ENCODE data around the gene OGFR.
A peak's percentile ranks its signal among the peaks of the same experiment; 100 is the strongest.

Gene OGFR

DNA sequence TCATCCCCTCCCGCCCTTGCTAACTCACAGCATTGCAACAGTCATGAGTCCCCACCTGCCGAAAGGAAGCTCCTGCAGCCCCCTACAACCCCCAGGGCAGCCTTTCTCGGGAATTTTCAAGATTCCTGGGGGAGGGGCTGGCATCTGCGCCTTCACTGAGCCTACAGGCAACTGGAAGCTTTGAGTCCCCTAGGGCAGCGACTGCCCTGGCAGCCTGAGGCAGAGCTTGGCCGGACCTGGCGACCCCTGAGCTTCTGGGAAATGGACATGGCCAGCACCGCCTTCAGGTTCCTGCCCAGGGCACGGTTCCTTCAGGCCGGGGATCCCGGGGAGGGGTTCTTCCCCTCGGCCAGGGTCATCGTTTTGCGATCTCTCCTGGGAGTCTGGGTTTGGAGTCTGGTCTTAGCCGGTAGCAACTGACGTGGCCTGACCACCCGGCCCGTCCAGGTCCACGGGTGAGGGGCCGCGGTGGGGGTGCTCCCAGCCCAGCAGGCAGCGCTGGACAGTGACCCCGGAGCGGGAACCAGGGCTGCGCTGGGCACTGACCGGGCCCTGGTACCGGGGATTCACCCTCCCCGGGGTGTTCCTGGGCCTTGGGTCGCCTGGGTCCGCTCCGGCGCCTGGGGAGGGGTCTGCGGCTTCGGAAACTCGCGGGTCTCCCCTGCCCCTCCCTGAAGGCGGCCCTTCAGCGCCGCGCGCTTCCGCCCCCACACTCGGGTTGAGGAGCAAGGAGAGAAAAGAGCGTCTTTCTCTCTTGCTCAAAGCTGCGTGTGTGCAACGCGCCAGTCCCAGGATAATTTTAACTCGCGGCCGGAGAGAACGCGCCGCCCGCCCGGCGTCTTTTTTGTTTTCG, 11.6 kb downstream of the OGFR start:
- DNase-seq = no peak

DNA sequence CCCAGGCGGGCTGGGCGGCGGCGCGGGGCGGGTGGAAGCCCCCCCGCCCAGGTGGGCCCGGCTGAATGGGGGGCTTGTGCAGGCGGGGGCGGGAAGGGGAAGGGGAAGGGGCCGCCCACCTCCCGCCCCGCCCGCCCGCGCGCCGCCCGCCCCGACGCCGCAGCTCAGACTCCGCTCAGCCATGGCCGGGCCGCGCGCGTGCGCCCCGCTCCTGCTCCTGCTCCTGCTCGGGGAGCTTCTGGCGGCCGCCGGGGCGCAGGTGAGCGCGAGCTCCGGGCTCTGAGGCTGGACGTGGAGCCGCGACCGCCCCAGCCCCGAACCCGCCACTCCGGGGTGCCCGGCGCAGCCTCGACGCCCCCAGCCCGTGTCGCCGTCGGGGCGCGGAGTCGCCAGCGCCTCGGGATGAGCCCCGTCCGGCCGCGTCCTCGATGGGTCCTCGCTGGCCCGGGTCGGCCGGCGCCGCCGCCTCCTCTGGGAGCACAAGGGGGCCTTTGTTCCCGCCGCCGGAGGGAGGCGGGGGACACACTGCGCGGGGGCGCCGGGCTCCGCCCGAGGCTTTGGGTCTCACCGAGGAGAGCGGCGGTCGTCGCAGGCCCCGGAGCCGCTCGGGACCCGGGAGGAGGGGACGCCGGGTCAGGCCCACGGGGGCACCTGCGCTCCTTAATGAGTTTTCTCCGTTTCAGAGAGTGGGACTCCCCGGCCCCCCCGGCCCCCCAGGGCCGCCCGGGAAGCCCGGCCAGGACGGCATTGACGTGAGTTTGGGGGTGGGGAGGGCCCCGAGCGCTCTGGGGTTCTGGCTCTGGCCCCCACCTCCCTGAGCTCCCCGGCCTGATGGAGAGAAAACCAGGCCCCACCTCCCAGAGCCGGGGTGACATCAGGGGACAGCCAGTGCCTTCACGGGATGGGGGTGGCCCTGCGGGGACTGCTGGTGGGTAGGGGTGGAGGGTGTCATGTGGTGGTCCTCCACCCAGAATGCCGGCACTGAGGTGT, 12.5 kb downstream of the OGFR start, which contains the start of gene COL9A3:
TSS of gene COL9A3 (plus strand) at position 167 of the 990 bp plus-strand sequence. CDS start at position 182, 15 bp downstream.
- no peak for DNase-seq

DNA sequence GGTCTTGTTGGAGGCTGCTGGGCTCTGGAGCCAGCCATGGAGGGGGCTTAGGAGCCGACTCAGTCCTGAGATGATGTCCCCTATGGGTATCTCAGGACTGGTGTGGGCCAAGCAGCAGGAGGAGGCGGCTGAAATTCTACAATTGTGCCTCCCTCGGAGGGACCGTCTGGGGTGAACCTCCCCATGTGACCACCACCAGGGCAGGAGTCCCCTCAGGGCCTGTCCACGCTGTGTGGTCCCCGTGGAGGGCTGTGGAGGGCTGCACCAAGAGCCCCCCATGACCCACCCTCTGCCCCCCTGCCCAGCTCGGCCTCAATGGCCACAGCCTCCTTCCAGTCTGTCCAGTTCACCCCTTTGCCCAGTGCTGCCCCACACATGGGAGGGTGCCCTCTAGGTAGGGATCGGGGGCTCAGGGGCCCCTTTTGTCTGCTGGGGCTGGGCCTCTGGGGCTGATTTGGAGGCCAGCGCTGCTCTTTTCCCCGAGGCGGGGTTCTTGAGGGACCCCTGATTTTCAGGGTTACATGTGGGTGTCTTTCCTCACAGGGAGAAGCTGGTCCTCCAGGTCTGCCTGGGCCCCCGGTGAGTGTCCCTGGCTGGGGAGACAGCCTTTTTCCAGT, 13.4 kb downstream of the OGFR start:
- DNase-seq = no peak

DNA sequence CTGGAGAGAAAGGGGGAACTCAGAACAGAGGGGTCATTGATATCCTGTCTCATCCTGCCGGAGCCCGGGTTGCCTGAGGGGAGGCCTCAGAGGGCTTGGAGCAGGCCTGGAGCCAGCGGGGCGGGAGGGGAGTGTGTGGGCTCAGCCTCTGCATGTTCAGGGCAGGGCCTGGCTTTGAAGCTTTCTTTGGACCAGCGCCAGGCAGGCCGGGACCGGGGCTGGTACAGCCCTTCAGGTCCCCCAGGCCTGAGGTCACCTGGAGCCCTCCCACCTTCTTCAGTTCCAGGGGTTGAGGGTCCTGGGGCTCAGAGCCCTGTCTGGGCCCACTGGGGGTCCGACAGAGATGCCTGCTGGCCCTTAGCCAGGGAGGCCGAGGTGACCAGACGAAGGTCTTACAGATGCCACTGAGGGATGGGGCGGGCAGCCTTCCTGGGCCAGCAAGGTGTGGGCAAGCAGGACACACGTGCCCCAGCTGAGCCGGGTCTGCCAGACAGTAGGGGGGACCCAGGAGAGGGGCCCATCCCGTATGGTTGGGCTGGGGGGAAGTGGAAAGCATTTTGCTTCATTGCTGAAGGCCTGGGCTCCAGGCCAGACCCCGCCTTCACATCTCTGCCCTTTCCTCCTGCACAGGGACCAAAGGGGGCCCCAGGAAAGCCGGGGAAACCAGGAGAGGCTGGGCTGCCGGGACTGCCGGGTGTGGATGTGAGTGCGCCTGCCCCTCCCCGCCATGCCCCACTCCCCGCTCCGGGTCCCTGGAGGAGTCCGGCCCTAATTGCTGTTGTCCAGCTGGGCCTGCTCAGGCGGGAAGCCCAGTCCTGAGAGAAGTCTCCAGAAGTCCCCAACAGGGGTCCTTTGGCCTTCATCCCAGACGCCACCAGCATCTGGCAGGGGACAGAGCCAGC, 14.2 kb downstream of the OGFR start:
- no peak for DNase-seq

GRCh38 chr20:62819494-62820174, 15.0 kb downstream of the OGFR start:
- DNase-seq = peak; percentile 22

DNA sequence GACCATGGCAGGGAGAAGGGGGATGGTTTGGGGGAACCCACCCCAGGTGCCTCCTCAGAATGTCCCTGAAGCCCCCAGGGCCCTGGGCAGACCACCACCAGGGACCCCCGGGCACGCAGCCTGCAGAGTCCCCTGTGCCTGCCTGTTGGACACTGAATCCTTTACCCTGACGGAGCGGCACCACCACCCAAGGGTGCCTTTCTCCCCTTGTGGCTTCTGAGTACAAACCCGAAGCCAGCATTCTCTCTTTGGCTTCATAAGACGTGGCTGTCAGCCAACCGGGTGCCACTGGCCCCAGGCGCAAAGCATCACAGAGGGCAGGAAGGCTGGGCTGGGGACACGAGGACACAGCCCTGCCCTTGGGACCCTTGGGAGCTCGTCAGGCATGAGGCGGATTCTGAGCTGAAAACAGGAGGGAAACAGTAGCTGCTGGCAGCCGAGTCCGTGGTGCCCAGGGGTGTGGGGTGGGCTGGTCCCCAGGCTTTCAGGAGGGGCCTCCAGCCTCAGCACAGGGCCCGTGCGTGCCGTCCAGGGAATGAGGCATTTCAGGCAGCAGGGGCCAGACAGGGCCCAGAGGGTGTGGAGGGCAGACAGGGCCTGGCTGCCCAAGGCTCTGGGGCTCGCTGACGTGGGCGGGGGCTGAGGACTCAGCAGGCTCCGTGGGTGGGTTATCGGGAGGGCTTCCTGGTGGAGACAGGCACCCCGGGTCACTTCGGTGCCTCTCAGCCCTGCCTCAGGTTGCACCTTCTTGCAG, 15.8 kb downstream of the OGFR start:
- no peak for DNase-seq

GRCh38 chr20:62820962-62821725, 16.5 kb downstream of the OGFR start:
- DNase-seq = no peak

- DNase-seq = no peak
Observed at GRCh38 chr20:62821726-62822210, 17.1 kb downstream of the OGFR start.

- no peak for DNase-seq
Observed at GRCh38 chr20:62822239-62822787, 17.7 kb downstream of the OGFR start.

DNA sequence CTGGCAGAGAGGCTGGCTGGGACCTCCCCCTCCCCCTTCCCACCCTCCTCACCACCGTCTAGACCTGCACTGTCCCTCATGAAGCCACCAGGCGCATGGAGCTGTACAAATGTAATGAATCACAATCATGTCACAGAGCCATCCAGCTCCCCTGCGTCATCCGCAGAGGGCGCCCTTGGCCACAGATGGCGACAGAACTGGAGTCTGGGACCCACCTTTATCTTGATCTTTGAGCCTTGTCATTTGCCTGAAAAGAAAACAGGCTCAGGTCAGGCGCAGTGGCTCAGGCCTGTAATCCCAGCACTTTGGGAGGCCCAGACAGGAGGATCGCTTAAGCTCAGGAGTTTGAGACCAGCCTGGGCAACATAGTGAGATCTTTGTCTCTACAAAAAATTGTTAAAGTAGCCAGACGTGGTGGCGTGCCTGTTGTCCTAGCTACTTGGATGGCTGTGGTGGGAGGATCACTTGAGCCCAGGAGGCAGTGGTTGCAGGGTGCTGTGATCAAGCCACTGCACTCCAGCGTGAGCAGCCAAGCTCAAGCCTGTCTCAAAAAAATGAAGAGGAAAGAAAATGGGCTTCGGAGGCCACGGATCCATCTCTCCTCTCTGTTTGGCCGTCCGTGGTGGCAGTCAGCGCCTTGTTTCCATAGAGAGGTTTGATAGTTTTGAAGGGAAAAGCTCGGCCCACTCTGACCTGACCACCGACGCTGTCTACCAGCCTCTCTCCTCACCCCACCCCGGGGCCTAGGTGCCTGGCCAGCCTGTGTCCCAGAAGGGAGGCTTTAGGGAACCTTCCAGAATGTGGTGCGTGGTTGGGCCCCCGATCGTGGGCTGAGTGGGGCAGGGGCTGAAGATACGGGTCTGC, 18.4 kb downstream of the OGFR start:
- no peak for DNase-seq

DNA sequence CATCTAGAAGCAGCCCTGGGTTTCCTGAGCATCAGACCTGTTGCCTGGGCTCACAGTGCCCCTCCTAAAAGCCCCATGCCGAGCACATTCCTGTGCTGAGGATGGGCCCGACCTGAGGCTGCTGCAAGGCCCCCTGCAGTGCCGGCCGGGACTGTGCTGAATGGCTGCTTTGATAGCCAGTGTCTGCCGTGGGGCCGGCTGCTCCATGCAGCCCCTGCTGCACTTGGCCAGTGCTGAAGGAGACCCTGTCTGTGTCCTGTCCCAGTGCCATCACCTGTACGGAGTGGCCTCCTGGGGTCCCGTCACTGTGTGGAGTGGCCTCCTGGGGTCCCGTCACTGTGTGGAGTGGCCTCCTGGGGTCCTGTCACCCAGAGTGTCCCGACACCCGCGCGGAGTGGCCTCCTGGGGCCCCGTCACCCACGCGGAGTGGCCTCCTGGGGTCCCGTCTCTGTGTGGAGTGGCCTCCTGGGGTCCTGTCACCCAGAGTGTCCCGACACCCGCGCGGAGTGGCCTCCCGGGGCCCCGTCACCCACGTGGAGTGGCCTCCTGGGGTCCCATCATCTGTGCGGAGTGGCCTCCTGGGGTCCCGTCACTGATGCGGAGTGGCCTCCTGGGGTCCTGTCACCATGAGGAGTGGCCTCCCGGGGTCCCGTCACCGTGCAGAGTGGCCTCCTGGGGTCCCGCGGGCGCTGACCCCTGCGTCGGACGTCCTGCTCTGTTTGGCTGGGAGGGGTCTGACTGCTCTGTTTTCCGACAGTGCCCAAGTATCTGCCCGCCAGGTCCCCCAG, 19.2 kb downstream of the OGFR start:
- DNase-seq = no peak

GRCh38 chr20:62824476-62825332, 20.1 kb downstream of the OGFR start:
- DNase-seq = no peak

GRCh38 chr20:62825333-62825985, 20.8 kb downstream of the OGFR start:
- no peak for DNase-seq

GRCh38 chr20:62825986-62826645, 21.5 kb downstream of the OGFR start:
- no peak for DNase-seq

GRCh38 chr20:62826646-62827310, 22.1 kb downstream of the OGFR start:
- DNase-seq = no peak

All from T1000 (cell line).